PFSK-1 (cell line): ENCODE measurements around the gene BTLA.

Experiments
- POLR2AphosphoS5 ChIP-seq: IDR thresholded peaks from 2 replicates; pipeline ENCODE4 v1.6.1; 2012; ENCODE audit warnings: low read depth, mild to moderate bottlenecking, control low read depth, low read length, moderate library complexity
- SIN3A ChIP-seq: IDR thresholded peaks from 2 replicates; pipeline ENCODE4 v1.6.1; 2012; ENCODE audit warnings: mild to moderate bottlenecking, low read length, moderate library complexity, borderline replicate concordance; ENCODE audit not compliant: insufficient read depth
- TAF1 ChIP-seq: IDR thresholded peaks from 2 replicates; pipeline ENCODE4 v1.6.1; 2012; ENCODE audit warnings: low read length, control low read depth, borderline replicate concordance; ENCODE audit not compliant: insufficient read depth
- TF ChIP-seq, protein P1 (sequence below), 2 experiments: IDR thresholded peaks; 2 replicates each; pipeline versions ENCODE4 v1.6.1 to v1.8.0; 2011 to 2012; ENCODE audit warnings: low read depth in 2 of 2, low read length in 2 of 2, control low read depth in 1 of 2, inconsistent platforms in 1 of 2, mild to moderate bottlenecking in 1 of 2, moderate library complexity in 1 of 2; ENCODE audit not compliant: insufficient read depth in 1 of 2

- TF ChIP-seq, protein P1, sequence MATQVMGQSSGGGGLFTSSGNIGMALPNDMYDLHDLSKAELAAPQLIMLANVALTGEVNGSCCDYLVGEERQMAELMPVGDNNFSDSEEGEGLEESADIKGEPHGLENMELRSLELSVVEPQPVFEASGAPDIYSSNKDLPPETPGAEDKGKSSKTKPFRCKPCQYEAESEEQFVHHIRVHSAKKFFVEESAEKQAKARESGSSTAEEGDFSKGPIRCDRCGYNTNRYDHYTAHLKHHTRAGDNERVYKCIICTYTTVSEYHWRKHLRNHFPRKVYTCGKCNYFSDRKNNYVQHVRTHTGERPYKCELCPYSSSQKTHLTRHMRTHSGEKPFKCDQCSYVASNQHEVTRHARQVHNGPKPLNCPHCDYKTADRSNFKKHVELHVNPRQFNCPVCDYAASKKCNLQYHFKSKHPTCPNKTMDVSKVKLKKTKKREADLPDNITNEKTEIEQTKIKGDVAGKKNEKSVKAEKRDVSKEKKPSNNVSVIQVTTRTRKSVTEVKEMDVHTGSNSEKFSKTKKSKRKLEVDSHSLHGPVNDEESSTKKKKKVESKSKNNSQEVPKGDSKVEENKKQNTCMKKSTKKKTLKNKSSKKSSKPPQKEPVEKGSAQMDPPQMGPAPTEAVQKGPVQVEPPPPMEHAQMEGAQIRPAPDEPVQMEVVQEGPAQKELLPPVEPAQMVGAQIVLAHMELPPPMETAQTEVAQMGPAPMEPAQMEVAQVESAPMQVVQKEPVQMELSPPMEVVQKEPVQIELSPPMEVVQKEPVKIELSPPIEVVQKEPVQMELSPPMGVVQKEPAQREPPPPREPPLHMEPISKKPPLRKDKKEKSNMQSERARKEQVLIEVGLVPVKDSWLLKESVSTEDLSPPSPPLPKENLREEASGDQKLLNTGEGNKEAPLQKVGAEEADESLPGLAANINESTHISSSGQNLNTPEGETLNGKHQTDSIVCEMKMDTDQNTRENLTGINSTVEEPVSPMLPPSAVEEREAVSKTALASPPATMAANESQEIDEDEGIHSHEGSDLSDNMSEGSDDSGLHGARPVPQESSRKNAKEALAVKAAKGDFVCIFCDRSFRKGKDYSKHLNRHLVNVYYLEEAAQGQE (IDR thresholded peaks at IDR 0.05; ENCODE audit: insufficient read depth in 1 of 2, low read depth in 2 of 2, low read length in 2 of 2) = no peak
- TF ChIP-seq TAF1 (no peak), SIN3A (no peak), POLR2AphosphoS5 (no peak)
These were observed 53.4 kb downstream of the BTLA start for GRCh38 chr3:112445839-112446238.
